Renal pelvis (tissue), 4 donors: Measurements from ENCODE around the gene ASTN2. TPM values are rescaled to one million over a fixed set of nuclear protein-coding genes. Genes with fewer than 3 reads are reported as not detected.

Experiments
- DNase-seq: peaks from one replicate; pipeline ENCODE4 v3.0.0-alpha.2; 2013
- polyA plus RNA-seq, 3 donors: library from polyadenylated mRNA; unstranded; fragments of 120-200 nt; gene quantifications; one replicate each; pipeline ENCODE4 v1.2.1, GENCODE V29; 2013; ENCODE audit not compliant: insufficient read length in 3 of 3

Gene ASTN2
- polyA plus RNA-seq, 3 donors: 14.8 to 16.2 (median 15.9) TPM

- peak; percentile 83 for DNase-seq
Observed at GRCh38 chr9:116572095-116572748, 842.6 kb downstream of the ASTN2 start.

- DNase-seq: no peak
Observed at GRCh38 chr9:116569111-116569510, 845.7 kb downstream of the ASTN2 start.

GRCh38 chr9:116566677-116567488 is 848.0 kb downstream of the ASTN2 start:
- DNase-seq: no peak

GRCh38 chr9:116565986-116566385 is 848.9 kb downstream of the ASTN2 start:
- DNase-seq: no peak

GRCh38 chr9:116564266-116564793 is 850.5 kb downstream of the ASTN2 start:
- DNase-seq: no peak

GRCh38 chr9:116558818-116559540 is 855.9 kb downstream of the ASTN2 start:
- no peak for DNase-seq

GRCh38 chr9:116558035-116558434 is 856.8 kb downstream of the ASTN2 start:
- no peak for DNase-seq

- DNase-seq: no peak
Observed at GRCh38 chr9:116555556-116556155, 859.2 kb downstream of the ASTN2 start.

- no peak for DNase-seq
Observed at GRCh38 chr9:116555119-116555518, 859.7 kb downstream of the ASTN2 start.

- DNase-seq: no peak
Observed at GRCh38 chr9:116550696-116551436, 864.0 kb downstream of the ASTN2 start.

- DNase-seq: no peak
Observed at GRCh38 chr9:116549786-116550660, 864.8 kb downstream of the ASTN2 start.

- no peak for DNase-seq
Observed at GRCh38 chr9:116549061-116549664, 865.7 kb downstream of the ASTN2 start.

- no peak for DNase-seq
Observed at GRCh38 chr9:116547729-116548426, 867.0 kb downstream of the ASTN2 start.

GRCh38 chr9:116546711-116547581 is 867.9 kb downstream of the ASTN2 start:
- no peak for DNase-seq

- no peak for DNase-seq
Observed at GRCh38 chr9:116544896-116545295, 870.0 kb downstream of the ASTN2 start.

- DNase-seq: no peak
Observed at GRCh38 chr9:116543731-116544400, 871.0 kb downstream of the ASTN2 start.

- DNase-seq: no peak
Observed at GRCh38 chr9:116541402-116541801, 873.5 kb downstream of the ASTN2 start.

GRCh38 chr9:116539549-116539948 is 875.3 kb downstream of the ASTN2 start:
- DNase-seq: no peak
